Glutamatergic neuron (in vitro differentiated cells): ENCODE data around the gene ELOVL4. TPM values are rescaled to one million over a fixed set of nuclear protein-coding genes. Genes with fewer than 3 reads are reported as not detected.
A peak's percentile ranks its signal among the peaks of the same experiment; 100 is the strongest.

Experiments
- DNase-seq: peaks from one replicate; pipeline ENCODE4 v3.0.0; 2022
- H3K27ac Mint-ChIP-seq: one replicate; pipeline ENCODE4 v1.8.0; 2020; ENCODE audit warnings: mild to moderate bottlenecking, mixed read lengths, inconsistent platforms; ENCODE audit not compliant: unreplicated experiment
- H3K27me3 Mint-ChIP-seq: one replicate; pipeline ENCODE4 v1.8.0; 2020; ENCODE audit warnings: mild to moderate bottlenecking, moderate library complexity, mixed read lengths, inconsistent platforms; ENCODE audit not compliant: unreplicated experiment
- H3K36me3 Mint-ChIP-seq: one replicate; pipeline ENCODE4 v1.8.0; 2020; ENCODE audit warnings: mild to moderate bottlenecking, mixed read lengths, inconsistent platforms; ENCODE audit not compliant: unreplicated experiment
- H3K4me1 Mint-ChIP-seq: one replicate; pipeline ENCODE4 v1.8.0; 2020; ENCODE audit warnings: mild to moderate bottlenecking, low read depth, mixed read lengths, inconsistent platforms; ENCODE audit not compliant: unreplicated experiment
- H3K4me3 Mint-ChIP-seq: one replicate; pipeline ENCODE4 v1.8.0; 2020; ENCODE audit warnings: mild to moderate bottlenecking, mixed read lengths, inconsistent platforms; ENCODE audit not compliant: unreplicated experiment
- H3K9me3 Mint-ChIP-seq: one replicate; pipeline ENCODE4 v1.8.0; 2020; ENCODE audit warnings: mild to moderate bottlenecking, moderate library complexity, mixed read lengths, inconsistent platforms; ENCODE audit not compliant: unreplicated experiment
- long read RNA-seq: library from polyadenylated mRNA; unstranded; transcript quantifications from one replicate; pipeline ENCODE4 v2.0.0, GENCODE V29; 2020; ENCODE audit not compliant: unreplicated experiment
- total RNA-seq: library from RNA; stranded (reverse); fragmentation: NEBNext Ultra II Directional; extraction: Animal tissue kit (Norgen Biotek cat#: 25700); gene quantifications from one replicate; pipeline ENCODE4 v1.2.1, GENCODE V29; 2021; ENCODE audit not compliant: unreplicated experiment
- TF ChIP-seq, protein P1 (sequence below): fragments of 200-600 bp; sonication (generic); IDR thresholded peaks from one replicate; pipeline ENCODE4 v1.5.0; 2021; ENCODE audit not compliant: partially characterized antibody, unreplicated experiment

ELOVL4 gene
- total RNA-seq: 37.2 TPM
- long read RNA-seq, transcript ELOVL4-201 (6 exons, 3,042 nt): major isoform, 19 of 20 reads
- long read RNA-seq, partial matches to known transcripts: 1 of 20 reads
- long read RNA-seq, other reads (novel, unspliced or antisense): 0 of 20 reads

DNA sequence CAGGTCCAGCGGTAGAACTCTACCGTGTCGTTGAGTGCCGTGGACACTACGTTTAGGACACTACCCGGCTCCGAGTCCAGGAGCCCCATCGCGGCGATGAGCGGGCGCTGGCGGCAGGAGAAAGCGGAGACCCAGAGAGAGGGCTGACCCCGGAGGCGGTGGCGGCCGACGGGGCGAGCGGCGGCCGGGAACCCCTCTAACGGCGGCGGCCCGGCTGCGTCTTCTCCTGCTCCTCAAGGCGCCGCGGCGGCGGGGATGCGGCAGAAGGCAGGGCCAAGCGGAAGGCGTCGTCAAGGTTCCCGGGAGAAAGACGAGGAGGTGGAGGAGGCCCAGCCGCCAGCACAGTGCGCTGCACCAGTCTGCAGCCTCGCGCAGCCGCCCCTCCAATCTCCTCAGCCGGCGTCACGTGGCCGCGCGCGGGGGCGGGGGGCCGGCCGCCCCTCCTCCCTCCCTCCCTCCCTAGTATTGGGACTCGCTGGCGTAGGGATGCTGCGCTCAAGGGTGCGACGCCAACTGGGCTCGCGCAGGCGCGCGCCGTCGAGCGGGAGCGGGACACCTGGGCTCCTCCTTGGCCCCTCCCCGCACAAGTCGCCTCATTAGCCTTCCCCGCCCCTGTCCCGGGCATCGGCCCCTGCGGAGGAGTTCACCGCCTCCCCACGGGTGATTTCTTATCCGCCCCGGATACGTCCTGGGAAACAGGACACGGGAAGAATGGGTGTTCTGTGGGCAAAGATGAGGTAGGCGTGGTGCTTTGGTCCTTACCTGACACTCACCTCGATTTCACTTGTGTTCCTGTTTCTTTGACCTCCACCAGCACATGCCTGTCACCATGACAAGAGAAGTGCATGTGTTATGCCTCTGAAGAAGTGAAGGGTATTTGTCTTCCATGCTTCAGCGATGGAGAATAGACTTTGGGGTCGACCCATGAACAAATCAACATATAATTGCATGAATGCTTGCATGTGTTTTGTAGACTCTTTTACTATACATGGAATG lies at the start of gene ELOVL4:
Gene ELOVL4, minus strand, starts transcription at position 363 of the 996 bp plus-strand sequence. Its CDS starts 274 bp downstream, at position 89.
- peak within 1 kb of the TSS; percentile 97 for H3K4me3 Mint-ChIP-seq
- H3K27ac Mint-ChIP-seq: peak within 1 kb of the TSS; percentile 91
- peak; percentile 93 for DNase-seq
- peaks cover 5% of the 10 kb centered on the region for H3K27me3 Mint-ChIP-seq
- peaks cover 3% of the 10 kb centered on the region for H3K9me3 Mint-ChIP-seq
- TF ChIP-seq, protein P1, sequence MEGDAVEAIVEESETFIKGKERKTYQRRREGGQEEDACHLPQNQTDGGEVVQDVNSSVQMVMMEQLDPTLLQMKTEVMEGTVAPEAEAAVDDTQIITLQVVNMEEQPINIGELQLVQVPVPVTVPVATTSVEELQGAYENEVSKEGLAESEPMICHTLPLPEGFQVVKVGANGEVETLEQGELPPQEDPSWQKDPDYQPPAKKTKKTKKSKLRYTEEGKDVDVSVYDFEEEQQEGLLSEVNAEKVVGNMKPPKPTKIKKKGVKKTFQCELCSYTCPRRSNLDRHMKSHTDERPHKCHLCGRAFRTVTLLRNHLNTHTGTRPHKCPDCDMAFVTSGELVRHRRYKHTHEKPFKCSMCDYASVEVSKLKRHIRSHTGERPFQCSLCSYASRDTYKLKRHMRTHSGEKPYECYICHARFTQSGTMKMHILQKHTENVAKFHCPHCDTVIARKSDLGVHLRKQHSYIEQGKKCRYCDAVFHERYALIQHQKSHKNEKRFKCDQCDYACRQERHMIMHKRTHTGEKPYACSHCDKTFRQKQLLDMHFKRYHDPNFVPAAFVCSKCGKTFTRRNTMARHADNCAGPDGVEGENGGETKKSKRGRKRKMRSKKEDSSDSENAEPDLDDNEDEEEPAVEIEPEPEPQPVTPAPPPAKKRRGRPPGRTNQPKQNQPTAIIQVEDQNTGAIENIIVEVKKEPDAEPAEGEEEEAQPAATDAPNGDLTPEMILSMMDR: no peak
- H3K36me3 Mint-ChIP-seq: no peaks in the 10 kb centered on the region
- H3K4me1 Mint-ChIP-seq: peaks cover 19% of the 10 kb centered on the region

DNA sequence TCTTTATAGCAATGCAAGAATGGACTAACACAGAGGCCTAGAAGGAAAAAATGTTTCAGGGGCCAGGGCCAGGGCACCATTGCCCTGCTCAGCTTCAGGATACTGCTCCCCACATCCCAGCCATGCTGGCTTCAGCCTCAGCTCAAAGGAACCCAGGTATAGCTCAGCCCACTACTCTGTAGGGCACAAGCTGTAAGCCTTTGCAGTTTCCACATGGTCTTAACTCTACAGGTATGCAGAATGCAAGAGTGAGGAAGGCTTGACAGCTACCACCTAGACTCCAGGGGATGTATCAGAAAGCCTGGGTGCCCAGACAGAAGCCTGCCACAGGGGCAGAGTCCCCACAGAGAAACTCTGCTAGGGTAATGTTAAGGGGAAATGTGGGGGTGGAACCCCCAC lies 46.6 kb upstream of the ELOVL4 start:
- Mint-ChIP-seq H3K27me3 (no peaks in the 10 kb centered on the region), H3K36me3 (no peaks in the 10 kb centered on the region), H3K27ac (no peak overlapping the region), H3K4me1 (no peaks in the 10 kb centered on the region), H3K4me3 (no peak overlapping the region), H3K9me3 (peaks cover 3% of the 10 kb centered on the region)
- DNase-seq: no peak
- TF ChIP-seq, protein P1: no peak

DNA sequence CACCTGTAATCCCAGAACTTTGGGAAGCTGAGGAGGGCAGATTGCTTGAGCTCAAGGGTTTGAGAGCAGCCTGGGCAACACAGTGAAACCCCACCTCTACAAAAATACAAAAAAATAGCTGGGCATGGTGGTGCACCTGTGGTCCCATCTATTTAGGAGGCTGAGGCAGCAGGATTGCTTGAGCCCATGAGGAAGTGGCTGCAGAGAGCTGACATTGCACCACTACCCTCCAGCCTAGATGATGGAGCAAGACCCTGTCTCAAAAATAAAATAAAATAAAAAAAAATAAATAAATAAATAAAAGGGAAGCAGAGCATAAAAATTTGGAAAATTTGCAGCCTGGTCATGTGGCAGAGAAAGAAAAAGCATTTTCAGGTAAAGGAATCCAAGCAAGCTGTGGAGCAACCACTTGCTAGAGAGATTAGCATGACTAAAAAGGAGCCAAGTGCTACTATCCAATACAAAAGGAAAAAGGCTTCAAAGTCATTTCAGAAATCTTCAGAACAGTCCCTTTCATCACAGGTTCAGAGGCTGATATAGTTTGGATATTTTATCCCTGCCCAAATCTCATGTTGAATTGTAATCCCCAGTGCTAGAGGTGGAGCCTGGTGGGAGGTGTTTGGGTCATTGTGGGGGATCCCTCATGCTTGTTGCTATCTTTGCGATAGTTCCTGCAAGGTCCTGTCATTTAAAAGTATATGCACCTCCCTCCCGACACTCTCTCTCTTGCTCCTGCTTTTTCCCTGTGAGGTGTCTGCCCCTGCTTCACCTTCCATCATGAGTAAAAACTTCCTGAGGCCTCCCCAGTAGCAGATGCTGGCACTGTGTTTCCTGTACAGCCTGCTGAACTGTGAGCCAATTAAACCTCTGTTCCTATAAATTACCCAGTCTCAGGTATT lies 45.9 kb upstream of the ELOVL4 start:
- Mint-ChIP-seq H3K27ac (no peak overlapping the region), H3K9me3 (peaks cover 3% of the 10 kb centered on the region), H3K36me3 (no peaks in the 10 kb centered on the region), H3K4me3 (no peak overlapping the region), H3K27me3 (no peaks in the 10 kb centered on the region), H3K4me1 (no peaks in the 10 kb centered on the region)
- TF ChIP-seq, protein P1: no peak
- DNase-seq: no peak

DNA sequence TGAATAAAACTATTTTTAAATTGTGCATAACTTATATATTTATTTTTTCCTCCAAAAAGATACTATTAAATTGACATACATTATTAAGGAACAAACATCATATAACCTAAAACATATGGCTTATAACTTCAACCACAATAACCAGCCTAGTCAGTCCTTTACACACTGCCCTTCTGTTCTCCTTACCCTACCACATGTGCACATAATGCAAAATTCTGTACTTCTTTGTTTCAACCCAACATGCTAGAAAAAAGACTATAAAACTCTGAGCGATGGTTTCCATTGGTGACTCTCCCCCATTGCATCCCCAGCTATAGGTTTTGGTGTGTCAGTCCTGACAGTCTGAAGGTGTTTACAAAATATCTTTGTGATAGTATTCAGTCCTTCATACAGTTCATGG lies 42.3 kb upstream of the ELOVL4 start:
- TF ChIP-seq, protein P1: no peak
- H3K4me3 Mint-ChIP-seq: no peak overlapping the region
- peaks cover 3% of the 10 kb centered on the region for H3K9me3 Mint-ChIP-seq
- no peaks in the 10 kb centered on the region for H3K4me1 Mint-ChIP-seq
- H3K27ac Mint-ChIP-seq: no peak overlapping the region
- no peaks in the 10 kb centered on the region for H3K27me3 Mint-ChIP-seq
- H3K36me3 Mint-ChIP-seq: no peaks in the 10 kb centered on the region
- DNase-seq: no peak
